A673 (cell line): Measurements from ENCODE around the gene RFTN1. TPM values are rescaled to one million over a fixed set of nuclear protein-coding genes. Genes with fewer than 3 reads are reported as not detected.

Experiments
- BruUV-seq: library from RNA; stranded (reverse); fragments of 400-500 nt; replicated peaks from 2 replicates; lab custom pipeline; 2021; lab: Mats Ljungman, UMichigan
- CTCF ChIA-PET: fragments of 300-600 bp; sonication (Branson Sonifier 250); formaldehyde crosslinking; loops from one replicate; lab custom pipeline; 2022; ENCODE audit warnings: antibody characterized with exemption; lab: Charles Lee
- POLR2A ChIA-PET: fragments of 300-600 bp; sonication (Branson Sonifier 250); formaldehyde crosslinking; loops from one replicate; lab custom pipeline; 2022; ENCODE audit warnings: antibody characterized with exemption; ENCODE audit not compliant: low non-redundant PET; lab: Charles Lee
- DNase-seq: peaks from one replicate; pipeline ENCODE4 v3.0.0-alpha.2; 2015; ENCODE audit warnings: low spot score
- H3K27ac ChIP-seq: fragments of 200-600 bp; sonication (generic); 2 replicates; pipeline ENCODE4 v1.5.1; 2016; ENCODE audit warnings: mixed run types, low read depth, mild to moderate bottlenecking, mixed read lengths, antibody characterized with exemption, low read length; ENCODE audit not compliant: poor library complexity, severe bottlenecking
- H3K27me3 ChIP-seq: fragments of 200-600 bp; sonication (generic); replicated peaks from 2 replicates; pipeline ENCODE4 v1.6.1; 2017; ENCODE audit warnings: mixed run types, low read depth, mild to moderate bottlenecking, mixed read lengths, antibody characterized with exemption, low read length; ENCODE audit not compliant: insufficient read depth, poor library complexity
- H3K36me3 ChIP-seq: fragments of 200-600 bp; sonication (generic); 2 replicates; pipeline ENCODE4 v1.6.1; 2016; ENCODE audit warnings: mixed run types, mild to moderate bottlenecking, mixed read lengths, antibody characterized with exemption, low read length; ENCODE audit not compliant: insufficient read depth, poor library complexity, severe bottlenecking
- H3K4me1 ChIP-seq: fragments of 200-600 bp; sonication (generic); 2 replicates; pipeline ENCODE4 v1.6.1; 2017; ENCODE audit warnings: mixed run types, mild to moderate bottlenecking, mixed read lengths, antibody characterized with exemption, low read length; ENCODE audit not compliant: insufficient read depth, poor library complexity, severe bottlenecking
- H3K4me3 ChIP-seq: fragments of 200-600 bp; sonication (generic); 2 replicates; pipeline ENCODE4 v1.5.1; 2016; ENCODE audit warnings: low read depth, mixed run types, mild to moderate bottlenecking, mixed read lengths, low read length; ENCODE audit not compliant: poor library complexity, severe bottlenecking
- H3K9me3 ChIP-seq: fragments of 200-600 bp; sonication (generic); 2 replicates; pipeline ENCODE4 v1.6.1; 2016; ENCODE audit warnings: mixed run types, low read depth, mild to moderate bottlenecking, mixed read lengths, antibody characterized with exemption, low read length; ENCODE audit not compliant: poor library complexity, severe bottlenecking
- EZH2 ChIP-seq: fragments of 200-600 bp; sonication (generic); IDR thresholded peaks from 2 replicates; pipeline ENCODE4 v1.6.1; 2017; ENCODE audit warnings: borderline replicate concordance, low read depth, mild to moderate bottlenecking, mixed read lengths, antibody characterized with exemption, low read length; ENCODE audit not compliant: poor library complexity, severe bottlenecking
- intact Hi-C: fragments of 100-400 bp; cut with micrococcal nuclease; formaldehyde crosslinking; loops from one replicate; pipeline ENCODE4 v1.10.0; 2022; ENCODE audit not compliant: unreplicated experiment
- total RNA-seq: library from RNA; stranded (reverse); gene quantifications from 2 replicates; pipeline ENCODE4 v1.2.3, GENCODE V29; 2021
- TF ChIP-seq, protein P1 (sequence below): fragments of 300-800, 200-600 bp; sonication (generic); conservative IDR thresholded peaks from 2 replicates; pipeline ENCODE4 v1.5.1; 2017; ENCODE audit warnings: low read depth, mild to moderate bottlenecking, antibody characterized with exemption, low read length, moderate library complexity, mixed read lengths

RFTN1 gene
- total RNA-seq, 1 experiment from 2014 or later = 0.60 TPM

DNA sequence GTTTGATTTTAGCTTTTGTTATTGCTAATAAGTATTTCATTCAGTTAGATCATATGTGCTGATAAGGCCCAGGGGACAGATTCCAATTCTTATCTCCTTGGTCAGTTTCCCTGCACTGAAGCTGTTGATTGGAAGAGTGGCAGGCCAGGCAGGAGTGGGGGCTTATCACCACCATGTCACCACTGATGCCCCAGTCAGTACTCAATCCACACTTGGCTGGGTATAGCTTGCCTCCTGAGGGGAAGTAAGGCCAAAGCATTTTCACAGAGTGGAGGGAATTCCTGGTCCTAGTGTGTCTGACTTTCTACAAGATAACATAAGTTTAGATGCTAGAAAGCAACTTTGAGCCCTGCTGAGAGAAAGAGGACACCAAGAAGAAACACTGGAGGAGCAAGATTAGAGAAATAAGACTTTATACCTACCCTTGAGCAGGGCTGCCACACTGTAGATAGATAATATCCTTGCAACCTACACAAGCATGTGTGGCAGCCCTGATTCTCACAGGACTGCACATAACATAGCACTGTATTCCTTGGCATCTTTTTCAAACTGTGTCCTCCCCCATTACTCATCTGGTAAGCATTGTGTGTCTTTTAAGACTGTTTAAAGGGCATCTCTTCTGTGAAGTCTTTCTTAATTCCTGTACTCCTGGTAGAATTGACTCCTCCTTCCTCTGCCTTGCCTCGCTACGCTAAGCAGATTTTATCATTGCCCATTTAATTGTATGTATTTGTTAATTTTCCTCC is 224.2 kb downstream of the RFTN1 start:
- Histone ChIP-seq H3K27me3 (no peaks in the 10 kb centered on the region), H3K9me3 (no peaks in the 10 kb centered on the region), H3K36me3 (no peaks in the 10 kb centered on the region), H3K27ac (no peak overlapping the region), H3K4me3 (no peak overlapping the region), H3K4me1 (no peaks in the 10 kb centered on the region)
- no peak for DNase-seq
- POLR2A ChIA-PET = no interaction called here
- intact Hi-C loops = no loop called here
- CTCF ChIA-PET = no interaction called here
- BruUV-seq = no TSS peak
- TF ChIP-seq, protein P1, sequence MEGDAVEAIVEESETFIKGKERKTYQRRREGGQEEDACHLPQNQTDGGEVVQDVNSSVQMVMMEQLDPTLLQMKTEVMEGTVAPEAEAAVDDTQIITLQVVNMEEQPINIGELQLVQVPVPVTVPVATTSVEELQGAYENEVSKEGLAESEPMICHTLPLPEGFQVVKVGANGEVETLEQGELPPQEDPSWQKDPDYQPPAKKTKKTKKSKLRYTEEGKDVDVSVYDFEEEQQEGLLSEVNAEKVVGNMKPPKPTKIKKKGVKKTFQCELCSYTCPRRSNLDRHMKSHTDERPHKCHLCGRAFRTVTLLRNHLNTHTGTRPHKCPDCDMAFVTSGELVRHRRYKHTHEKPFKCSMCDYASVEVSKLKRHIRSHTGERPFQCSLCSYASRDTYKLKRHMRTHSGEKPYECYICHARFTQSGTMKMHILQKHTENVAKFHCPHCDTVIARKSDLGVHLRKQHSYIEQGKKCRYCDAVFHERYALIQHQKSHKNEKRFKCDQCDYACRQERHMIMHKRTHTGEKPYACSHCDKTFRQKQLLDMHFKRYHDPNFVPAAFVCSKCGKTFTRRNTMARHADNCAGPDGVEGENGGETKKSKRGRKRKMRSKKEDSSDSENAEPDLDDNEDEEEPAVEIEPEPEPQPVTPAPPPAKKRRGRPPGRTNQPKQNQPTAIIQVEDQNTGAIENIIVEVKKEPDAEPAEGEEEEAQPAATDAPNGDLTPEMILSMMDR = no peak
- TF ChIP-seq EZH2 = no peak

DNA sequence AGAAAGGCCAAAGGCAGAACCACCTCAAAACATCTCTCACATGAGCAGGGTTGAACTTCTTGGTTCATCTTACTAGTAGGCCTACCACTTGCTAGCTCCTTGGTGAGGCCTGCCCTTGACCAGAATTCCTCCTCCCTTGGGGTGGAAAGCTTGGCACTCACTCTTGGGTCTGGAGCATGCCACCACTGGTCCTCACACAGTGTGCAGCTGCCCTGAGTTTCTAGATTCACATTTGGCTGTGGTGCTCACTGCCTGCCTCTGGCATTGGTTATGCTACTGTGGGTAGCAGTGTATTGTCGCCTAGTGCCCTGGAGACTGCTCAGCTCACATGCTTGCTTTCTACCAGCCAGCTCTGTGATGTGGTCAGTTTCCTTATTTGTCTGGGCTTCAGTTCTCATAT is 224.8 kb downstream of the RFTN1 start:
- Histone ChIP-seq H3K4me1 (no peaks in the 10 kb centered on the region), H3K27me3 (no peaks in the 10 kb centered on the region), H3K27ac (no peak overlapping the region), H3K36me3 (no peaks in the 10 kb centered on the region), H3K4me3 (no peak overlapping the region), H3K9me3 (no peaks in the 10 kb centered on the region)
- BruUV-seq = no TSS peak
- ChIA-PET POLR2A (no interaction called here), CTCF (no interaction called here)
- no peak for DNase-seq
- no peak for TF ChIP-seq EZH2
- TF ChIP-seq, protein P1 = no peak
- intact Hi-C loops = no loop called here

DNA sequence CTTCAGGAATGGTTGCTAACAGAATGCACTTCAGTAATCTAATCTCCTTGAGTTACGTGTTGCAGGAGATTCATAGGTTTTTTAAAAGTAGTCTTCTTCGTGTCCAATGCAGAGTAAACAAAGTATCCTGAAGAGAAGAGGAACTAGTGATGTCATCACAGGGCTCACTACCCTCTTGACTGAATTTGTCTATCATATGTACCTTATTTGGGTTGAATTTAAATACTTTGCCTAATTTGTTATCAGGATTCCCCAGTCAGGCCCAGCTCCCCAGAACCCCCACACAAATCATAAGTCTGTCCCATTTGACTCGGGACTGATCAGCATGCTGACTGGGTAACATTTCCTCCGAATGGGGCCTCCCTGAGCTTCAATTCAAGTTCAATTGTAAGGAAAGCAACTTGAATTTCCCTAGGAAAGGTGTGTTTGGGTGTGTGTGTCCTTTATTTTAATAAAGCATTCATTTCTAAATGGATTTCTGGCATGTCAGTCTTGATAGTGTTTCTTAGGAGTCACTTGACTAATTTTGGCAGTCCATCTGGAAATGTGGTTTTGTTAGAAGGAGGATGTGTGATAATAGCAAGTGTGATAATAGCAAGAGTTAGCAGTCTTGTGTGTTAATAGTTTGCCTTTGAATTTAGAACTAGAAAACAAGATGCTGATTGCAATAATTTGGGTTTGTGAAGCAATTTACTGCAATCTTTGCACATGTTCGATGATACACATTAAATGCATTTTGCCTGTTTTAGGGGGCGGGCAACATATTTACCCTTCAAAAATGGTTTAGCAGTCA is 226.6 kb downstream of the RFTN1 start:
- Histone ChIP-seq H3K36me3 (no peaks in the 10 kb centered on the region), H3K27me3 (no peaks in the 10 kb centered on the region), H3K27ac (no peak overlapping the region), H3K9me3 (no peaks in the 10 kb centered on the region), H3K4me3 (no peak overlapping the region), H3K4me1 (no peaks in the 10 kb centered on the region)
- ChIA-PET POLR2A (no interaction called here), CTCF (no interaction called here)
- no TSS peak for BruUV-seq
- no peak for DNase-seq
- intact Hi-C loops = no loop called here
- TF ChIP-seq, protein P1 = no peak
- no peak for TF ChIP-seq EZH2
